NCI-H2107 treated with DMSO at 0.1 percent for 48 hours (cell line): Measurements from ENCODE around the gene PATE1.
"Not testable (repeated sequence)": the region's sequence is repeated elsewhere in the genome, so short reads cannot be mapped to it uniquely, and the experiment has no call there.

ENCODE experiments used
- DNase-seq: peaks from one replicate; lab custom pipeline; 2025; ENCODE audit not compliant: unreplicated experiment; lab: John Stamatoyannopoulos, UW

The PATE1 gene

DNA sequence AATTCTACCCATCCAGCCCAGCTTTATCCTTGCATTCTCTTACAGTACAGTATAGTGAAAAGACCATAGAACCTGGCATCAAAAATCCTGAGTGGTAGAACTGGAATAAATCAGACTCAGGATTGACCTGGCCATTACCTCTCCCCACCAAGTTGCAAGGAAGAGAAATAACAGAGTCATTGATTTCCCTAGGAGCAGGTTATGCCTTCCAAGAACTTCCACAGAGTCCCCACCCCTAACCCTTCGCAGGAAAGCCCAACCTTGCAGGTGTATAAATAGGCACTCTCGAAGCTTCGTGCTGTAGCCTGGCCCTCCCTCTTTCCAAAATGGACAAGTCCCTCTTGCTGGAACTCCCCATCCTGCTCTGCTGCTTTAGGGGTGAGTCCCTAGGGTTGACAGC is at the start of gene PATE1:
TSS of gene PATE1 (plus strand) at position 301 of the 400 bp plus-strand sequence. CDS start at position 327, 26 bp downstream.
- DNase-seq = no peak

- DNase-seq = no peak
Measured at GRCh38 chr11:125701018-125701610, 45.0 kb upstream of the PATE1 start.

DNA sequence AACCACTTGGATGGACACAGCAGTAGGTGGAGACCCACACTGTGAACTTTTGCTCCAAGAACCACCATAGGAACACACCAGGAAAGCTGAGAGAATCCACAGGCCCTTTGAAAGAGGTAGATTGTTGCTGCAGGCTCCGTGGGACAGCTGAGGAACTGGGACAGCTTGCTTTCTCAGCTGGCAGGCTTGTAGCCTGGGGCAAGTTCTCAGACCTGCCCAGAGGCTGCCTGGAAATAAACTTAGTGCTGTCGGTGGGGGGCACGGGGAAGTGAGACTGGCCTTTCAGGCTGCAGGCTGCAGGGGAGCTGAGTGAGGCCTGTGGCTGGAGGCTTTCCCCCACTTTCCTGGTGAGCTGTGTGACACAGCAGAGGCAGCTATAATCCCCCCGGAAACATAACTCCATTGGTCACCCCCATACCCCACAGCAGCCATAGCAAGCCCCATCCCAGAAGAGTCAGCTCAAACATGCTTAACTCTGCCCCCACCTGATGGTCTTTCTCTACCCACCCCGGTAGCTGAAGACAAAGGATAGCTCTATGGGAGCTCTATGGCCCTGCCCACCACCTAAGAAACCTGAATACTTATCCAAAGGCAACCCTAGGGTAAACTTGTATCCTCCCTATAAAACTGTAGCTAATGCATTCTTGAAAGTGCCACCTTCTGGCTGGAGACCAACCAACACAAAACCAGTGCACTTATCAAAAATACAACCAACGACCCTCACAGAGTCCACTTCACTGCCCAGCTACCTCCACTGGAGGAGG is 44.0 kb upstream of the PATE1 start:
- no peak for DNase-seq

- DNase-seq = not testable (repeated sequence)
Measured at GRCh38 chr11:125704686-125705085, 41.4 kb upstream of the PATE1 start.

- no peak for DNase-seq
Measured at GRCh38 chr11:125720781-125721180, 25.3 kb upstream of the PATE1 start.

DNA sequence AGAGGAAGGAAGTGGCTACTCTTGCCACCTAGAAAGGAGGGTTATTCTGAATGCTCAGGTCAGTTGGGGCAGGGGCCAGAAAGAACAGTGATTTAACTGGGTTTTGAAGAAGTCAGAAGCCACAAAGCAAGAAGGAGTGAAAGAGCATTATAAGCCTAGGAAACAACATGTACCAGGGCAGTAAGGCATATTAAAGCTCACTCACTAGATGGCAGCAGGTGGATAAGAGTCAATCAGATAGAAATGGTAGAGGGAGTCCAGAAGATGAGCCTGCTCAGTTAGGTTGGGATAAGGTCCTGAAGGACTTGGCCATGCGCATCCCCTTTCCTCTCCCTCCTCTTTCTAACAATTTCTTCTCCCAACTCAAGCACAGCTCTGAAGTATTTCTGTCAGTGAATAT is 22.0 kb upstream of the PATE1 start:
- no peak for DNase-seq

GRCh38 chr11:125728969-125729368 is 17.1 kb upstream of the PATE1 start:
- no peak for DNase-seq

DNA sequence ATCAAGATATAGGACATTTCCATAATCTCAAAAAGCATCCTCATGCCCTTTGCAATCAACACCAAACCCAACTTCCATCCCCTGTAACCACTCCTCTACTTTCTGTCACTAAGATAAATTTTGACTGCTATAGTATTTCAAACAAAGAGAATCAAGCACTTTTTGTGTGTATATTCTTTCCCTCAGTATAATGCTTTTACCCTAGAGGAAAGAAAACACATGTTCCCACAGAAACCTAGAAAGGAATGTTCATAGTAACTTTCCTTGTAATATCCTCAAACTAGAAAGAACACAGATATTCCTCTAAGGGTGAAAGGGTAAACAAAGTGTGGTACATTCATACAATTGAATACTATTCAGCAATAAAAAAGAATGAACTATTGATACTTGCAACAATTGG is 5.5 kb upstream of the PATE1 start:
- DNase-seq = no peak

- no peak for DNase-seq
Measured at GRCh38 chr11:125743681-125744080, 2.4 kb upstream of the PATE1 start.

DNA sequence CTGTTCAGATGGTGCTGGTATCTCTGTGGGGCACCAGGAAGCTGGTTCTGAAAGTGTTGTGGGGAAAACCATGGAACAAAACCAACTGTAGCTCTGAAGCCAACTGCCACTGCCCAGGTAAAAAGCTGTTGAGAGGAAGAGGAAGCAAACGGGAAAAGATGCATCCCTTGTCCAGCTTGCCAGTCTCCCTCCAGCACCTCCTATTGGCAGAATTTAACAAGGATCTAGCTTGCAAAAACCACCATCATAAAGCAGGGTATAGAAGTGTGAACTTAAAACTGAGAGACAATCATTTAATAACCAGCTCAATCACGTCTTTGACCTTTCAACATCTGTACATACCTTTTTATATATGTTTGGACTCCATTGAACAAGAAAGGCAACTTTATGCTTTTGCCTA is 4.5 kb downstream of the PATE1 start:
- DNase-seq = no peak

GRCh38 chr11:125756050-125756449 is 10.0 kb downstream of the PATE1 start:
- no peak for DNase-seq

DNA sequence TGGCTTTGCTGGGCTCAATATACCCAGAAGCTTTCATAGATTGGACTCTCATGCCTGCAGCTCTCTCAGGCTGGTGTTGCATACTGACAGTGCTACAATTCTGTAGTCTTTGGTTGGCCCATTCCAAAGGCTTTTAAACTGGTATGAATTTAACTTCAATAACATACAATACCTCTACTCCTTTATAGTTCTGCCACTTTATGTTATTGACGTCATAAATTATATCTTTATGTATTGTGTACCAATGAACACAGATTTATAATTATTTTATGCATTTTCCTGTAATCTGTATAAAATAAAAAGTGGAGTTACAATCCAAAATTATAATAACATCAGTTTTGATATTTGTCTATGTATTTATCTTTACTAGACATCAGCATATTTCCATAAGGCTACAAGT is 16.4 kb downstream of the PATE1 start:
- DNase-seq = no peak

DNA sequence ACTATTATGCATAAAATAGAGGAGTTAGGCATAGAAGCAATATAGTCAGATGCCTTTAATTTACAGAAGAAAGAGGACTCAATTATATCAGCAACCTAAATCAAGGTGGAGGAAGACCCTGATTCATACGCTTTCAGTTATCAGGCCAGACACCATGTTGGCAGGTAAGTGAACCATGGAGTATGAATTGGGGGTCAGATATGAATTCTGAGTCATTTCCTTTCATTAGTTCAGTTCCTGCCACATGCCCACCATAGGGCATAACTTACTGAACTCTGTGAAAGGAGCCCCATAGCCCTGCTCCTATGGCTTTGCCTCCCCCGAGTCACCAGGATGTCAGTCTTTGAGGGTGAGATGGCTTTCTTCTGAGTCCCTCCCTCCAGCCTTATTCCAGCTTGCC is 17.4 kb downstream of the PATE1 start:
- no peak for DNase-seq

DNA sequence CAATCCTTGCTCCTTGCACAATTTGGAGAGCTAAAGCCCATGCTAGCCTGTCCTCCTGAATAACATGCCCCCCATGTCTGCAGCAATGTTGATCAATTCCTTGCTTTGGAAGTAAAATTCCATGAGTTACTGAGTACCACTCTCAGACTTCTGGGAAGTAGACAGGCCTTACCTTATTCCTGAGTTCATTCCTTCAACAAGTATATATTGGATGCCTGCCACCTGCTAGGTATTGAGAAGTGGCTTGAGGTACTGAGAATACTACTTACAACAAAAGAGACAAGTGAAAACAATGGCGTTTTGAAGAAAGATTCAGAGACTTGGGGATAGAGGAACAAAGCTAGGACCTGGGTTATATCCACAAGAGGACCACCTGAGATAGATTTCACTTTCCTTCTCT is 20.2 kb downstream of the PATE1 start:
- DNase-seq = no peak

DNA sequence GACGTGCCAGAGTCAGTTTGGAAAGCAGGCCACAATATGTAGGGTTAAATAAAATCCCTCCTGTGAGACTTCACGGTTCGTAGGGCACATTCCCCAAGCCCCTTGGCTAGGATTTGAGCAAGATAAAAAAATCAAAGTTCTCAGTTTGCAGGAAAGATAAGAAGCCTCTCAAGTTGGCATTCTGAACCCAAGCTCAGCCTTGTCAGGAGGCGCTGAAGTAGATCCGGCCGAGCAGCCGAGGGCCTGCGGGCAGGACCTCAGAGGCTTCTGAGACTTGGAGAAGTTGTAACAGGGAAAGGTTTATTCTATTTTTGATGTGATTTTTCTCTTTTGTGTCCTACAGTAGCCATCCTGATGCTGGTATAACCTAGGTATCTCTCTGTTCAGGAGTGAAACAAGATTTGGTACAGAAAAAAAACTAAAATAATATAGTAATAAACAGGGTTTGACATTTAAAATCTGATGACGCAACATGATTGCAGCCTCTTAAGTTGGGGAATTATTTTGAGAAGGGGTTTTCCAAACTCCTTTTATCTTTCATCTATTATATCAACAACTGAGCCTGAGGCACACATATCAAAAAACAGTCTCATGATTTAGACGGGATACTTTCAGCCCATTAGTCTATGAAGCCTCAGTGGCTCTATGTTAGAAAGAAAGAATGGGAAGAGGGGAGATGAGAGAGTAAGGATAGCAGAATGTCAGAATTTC is 22.4 kb downstream of the PATE1 start:
- no peak for DNase-seq

DNA sequence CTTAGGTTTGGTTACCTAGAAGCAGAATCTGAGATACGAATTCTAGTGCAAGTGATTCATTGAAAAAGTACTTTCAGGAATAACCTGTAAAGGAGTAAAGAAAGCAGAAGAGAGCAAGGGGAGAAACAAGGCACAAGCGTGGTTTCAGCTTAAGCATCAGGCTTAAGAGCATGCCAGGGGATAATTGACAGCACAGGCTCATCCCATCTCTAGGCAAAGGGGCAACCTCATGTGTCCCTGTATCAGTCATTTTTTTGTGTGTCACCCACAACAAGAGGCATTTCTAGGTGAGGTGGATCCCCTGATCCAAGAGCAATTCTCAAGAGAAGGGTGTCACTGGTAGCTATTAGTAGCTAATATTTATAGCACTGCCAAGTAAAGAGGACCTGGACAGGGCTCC is 24.5 kb downstream of the PATE1 start:
- no peak for DNase-seq

- DNase-seq = no peak
Measured at GRCh38 chr11:125772834-125773505, 26.9 kb downstream of the PATE1 start.

GRCh38 chr11:125773516-125773915 is 27.4 kb downstream of the PATE1 start:
- DNase-seq = no peak

GRCh38 chr11:125777309-125777708 is 31.2 kb downstream of the PATE1 start:
- no peak for DNase-seq

GRCh38 chr11:125778728-125779127 is 32.6 kb downstream of the PATE1 start, which contains the start of gene PATE2:
TSS of gene PATE2 (minus strand) at chr11:125778828. CDS start at chr11:125778773, 55 bp downstream.
- no peak for DNase-seq

- DNase-seq = no peak
Measured at GRCh38 chr11:125784678-125785077, 38.6 kb downstream of the PATE1 start.
